HK-2 (cell line): ENCODE measurements around the gene CHGA.

Experiments
- DNase-seq: peaks from one replicate; pipeline ENCODE4 v3.0.0-alpha.2; 2018; ENCODE audit not compliant: unreplicated experiment

Gene CHGA

DNA sequence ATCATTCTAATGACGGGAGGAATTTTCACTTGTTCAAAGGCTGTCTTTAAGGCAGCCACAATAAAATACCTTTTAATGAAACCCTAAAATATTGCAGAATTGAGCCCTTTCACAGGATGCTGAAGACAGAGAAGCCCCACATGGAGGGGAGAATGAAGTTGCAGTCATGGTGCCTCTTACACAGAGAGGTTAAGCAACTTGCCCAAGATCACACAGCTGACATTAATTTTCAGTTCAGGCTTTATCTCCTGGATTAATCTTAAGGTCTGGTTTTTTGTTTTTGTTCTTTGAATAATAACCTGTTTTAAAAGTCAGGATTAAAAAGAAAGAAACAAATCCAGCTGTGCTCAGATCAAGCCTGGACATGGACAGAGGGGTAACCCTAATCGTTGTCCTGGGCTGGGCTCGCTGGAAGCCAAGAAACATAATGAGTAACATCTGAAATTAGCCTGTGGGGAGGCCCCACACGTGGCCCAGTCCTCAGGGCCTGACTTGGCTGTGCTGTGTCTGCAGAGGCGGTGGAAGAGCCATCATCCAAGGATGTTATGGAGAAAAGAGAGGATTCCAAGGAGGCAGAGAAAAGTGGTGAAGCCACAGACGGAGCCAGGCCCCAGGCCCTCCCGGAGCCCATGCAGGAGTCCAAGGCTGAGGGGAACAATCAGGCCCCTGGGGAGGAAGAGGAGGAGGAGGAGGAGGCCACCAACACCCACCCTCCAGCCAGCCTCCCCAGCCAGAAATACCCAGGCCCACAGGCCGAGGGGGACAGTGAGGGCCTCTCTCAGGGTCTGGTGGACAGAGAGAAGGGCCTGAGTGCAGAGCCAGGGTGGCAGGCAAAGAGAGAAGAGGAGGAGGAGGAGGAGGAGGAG, 8.0 kb downstream of the CHGA start:
- DNase-seq, result no peak

DNA sequence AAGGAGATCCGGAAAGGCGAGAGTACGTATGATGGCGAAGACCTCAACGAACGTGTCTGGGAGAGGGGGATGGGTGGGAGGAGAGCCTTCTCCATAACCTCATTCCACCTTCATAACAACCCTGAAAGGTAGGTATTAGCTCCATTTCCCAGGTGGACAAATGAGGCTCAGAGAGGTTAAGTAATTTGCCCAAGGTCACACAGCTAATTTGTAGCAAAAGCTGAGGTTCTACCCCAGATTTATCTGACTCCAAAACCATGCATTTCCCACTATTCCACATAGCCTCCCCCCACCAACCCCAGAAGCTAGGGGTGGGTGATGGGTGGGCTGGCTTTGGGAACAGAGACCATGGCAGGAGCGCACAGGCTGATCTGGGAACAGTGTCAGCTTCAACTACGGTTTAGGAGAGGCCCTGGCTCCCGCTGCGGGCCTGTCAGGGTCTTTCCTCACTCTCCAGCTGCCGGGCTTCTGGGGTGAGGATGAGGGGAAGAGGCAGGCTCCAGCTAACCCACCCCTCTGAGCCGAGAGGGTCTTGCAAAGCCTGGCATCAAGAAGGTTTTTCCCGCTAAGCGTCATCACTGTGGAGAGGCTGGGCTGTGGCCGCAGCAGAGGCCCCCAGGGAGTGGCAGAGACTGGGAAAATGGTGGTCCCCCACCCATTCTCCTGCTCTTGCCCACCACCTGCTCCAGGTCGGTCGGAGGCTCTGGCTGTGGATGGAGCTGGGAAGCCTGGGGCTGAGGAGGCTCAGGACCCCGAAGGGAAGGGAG, 8.9 kb downstream of the CHGA start:
- DNase-seq, result no peak

- no peak for DNase-seq
Observed at GRCh38 chr14:92932448-92933395, 9.8 kb downstream of the CHGA start.

DNA sequence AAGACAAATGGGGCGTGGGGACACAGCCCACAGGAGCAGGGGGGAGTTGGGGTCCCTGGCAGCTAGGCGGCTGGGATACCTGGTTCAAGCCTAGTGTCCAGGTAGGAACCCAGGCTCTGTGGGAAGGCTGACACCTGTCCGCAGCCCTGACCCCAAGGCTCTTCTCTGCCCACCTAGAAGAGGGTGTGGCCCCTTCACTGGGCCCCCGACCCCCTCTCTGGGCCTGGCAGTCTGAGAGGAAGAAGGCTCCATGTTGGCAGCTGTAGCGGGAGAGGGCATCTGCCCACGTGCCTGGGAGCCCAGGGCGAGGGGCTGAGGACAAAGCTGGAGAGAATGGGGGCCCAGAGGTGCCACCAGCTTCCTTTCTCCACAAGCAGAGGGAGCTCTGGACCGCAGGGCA, 10.5 kb downstream of the CHGA start:
- no peak for DNase-seq

DNA sequence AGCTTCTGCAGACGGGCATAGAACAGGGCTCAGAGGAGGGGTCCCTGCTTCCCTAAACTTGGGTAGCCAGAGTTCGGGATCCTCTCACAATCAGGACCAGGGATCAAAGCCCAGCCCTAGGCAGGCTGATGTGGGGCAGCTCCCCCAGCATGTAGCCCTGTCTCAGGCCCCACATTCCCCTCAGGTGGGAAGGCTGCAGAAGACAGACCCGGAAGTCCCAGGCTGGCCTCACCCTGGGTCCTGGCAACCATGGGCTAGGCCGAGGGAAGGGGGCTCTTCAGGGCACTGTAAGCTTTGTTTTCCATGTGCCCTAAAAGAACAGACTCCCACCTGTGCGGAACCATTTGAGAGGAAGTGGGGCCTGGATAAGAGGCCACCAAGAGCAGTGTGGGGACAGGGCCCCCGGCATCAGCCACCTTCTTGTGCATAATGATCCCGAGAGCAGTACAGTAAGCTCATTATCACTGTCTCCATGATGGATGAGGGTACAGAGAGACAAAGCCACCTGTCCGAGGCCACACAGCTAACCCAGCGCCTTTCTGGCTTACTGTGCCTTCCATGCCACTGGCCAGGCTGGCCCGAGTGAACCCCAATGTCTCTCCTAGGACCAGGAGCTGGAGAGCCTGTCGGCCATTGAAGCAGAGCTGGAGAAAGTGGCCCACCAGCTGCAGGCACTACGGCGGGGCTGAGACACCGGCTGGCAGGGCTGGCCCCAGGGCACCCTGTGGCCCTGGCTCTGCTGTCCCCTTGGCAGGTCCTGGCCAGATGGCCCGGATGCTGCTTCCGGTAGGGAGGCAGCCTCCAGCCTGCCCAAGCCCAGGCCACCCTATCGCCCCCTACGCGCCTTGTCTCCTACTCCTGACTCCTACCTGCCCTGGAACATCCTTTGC, 11.5 kb downstream of the CHGA start:
- DNase-seq, result no peak

GRCh38 chr14:92935446-92935845, 12.5 kb downstream of the CHGA start:
- DNase-seq, result no peak

DNA sequence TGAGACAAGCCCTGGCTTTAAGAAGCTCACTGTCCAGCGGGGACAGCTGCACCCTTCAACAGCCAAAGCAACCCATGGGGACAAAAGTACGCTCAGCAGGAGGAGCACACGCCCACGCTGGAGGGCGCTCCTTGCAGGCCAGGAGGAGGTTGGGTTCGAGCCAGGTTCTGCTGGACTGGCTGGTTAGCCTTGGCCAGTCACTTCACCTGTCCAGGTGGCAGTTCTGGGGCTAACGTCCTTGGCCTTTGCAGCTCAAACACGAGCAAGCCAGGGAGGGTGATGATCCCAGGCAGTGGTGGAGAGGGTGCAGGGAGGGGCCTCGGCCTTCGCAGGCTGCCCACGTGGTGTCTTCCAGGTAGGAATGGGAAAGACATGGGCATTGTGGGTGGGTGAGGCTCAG, 13.1 kb downstream of the CHGA start:
- DNase-seq, result no peak

DNA sequence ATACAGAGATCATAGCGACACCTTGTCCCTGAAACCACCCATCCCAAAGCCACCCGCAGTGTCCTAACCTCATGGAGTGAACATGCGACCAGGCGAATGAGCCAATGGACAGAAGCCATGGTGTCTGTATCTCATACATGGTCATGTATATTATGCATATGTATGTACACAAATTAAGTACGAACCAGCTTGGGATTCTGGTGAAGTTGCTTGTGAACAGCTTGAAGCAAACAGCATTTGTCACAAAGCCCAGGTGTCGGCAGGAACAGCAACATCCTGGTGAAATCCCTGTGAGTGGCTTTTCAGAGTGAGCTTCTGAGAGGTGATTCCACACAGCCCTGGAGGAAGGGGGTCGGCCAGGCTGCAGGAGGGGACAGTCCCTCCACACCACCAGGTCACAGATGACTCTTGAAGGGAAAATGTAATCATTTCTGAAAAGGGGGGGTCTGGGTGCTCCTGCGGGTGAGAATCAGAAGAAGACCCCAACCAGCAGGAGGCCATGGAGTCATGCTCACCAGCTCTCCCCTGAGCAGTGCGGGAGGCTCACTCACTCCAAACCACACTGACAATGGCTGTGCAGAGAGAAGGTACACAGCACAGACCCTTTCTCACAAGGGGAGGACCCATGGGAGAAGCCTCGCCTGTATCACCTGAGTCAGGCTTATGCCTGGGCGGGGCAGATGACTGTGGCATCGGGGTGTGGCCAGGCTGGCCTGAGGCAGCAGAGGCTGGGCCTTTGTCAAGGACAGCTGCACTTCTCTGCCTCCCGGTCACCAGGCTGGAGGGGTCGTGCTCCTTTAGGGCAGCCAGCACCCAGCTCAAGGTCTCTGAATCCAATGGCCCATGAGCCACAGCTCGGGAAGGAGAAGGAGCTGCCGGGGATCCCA, 14.3 kb downstream of the CHGA start:
- DNase-seq, result no peak

DNA sequence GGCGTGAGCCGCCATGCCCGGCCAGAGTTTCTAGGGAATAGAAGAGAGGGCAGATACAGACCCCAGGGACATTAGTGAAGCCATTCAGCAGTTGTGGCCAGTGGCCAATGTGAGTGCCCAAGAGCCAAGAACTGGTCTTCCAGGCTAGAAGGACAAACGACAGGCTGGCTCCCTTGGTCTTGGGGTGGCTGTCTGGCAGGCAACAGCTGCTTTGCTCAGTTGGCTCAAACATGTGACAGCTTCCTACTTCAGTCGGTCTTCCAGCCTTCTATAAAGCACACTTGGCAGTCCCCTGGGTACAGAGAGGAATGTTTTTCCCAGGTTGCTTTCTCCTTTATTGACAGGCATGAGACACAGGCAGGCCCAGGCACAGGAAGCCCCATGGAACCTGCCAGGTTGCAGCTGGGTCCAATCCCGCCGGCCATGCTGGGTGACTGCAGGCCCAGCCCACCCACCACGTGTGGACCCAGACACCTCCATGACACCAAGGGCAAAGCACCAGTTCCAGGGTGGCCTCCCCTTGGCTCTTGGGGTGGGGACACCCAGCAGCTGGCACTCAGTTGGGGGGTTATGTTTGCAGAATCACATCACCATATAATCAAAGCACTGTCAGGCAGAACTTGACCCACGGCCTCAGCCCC, 15.4 kb downstream of the CHGA start:
- no peak for DNase-seq

GRCh38 chr14:92938890-92939671, 16.1 kb downstream of the CHGA start:
- DNase-seq, result no peak

DNA sequence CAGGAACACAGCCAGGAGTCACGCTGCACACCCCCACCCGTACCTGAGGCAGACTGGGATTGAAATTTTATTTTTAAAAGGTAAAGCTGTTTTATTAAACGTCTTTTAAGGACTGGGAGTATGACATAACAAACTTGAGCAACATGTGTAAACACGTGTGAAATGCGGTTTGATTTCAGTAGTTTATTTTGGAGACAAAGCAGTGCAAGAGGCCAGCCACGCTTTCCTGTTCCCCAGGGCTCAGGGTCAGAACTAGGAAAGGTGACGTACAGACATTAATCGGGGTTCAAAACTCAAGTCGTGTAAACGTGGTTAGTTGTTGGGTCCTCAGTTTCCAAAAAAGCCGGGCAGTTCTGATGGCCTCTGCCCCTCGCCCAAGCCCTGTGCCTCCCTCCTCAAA, 16.7 kb downstream of the CHGA start:
- DNase-seq, result no peak

DNA sequence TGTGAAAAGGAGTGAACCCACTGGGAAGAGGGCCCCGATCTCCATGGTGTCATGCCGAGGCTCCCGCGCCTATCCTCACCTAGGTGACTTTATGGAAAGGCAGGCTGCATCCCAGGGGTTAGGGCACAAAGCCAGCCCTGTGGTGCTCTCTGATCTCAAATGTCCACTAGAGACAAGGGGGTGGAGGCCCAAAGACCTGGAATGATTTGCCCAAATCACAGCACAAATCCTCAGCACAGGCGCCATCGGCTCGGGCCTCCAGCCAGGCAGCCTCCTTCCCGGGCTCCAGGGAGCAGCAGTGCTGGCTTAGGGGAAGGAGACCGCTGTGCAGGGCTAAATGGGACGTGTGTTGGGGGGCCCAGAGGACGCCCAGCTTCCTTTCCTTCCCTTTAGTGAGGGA, 17.6 kb downstream of the CHGA start:
- DNase-seq, result no peak

DNA sequence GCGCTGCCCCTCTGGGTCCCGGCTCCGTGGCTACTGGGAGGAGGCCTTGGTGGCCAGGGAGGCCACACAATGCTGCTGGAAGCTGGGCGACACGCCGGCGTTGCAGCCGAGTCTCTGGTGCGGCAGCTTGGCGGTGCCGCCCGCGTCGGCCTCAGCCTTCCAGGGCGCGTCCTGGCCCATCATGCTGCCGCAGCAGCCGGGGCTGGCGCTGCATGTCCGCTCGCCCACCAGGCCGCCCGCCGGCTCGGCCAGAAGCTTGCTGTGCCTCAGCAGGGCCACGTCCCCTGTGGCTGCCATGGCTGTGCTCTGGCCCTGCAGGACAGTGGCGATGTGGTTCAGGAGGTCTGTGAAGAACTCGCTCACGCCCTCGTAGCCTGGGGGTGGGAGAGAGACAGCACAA, 18.6 kb downstream of the CHGA start:
- no peak for DNase-seq

DNA sequence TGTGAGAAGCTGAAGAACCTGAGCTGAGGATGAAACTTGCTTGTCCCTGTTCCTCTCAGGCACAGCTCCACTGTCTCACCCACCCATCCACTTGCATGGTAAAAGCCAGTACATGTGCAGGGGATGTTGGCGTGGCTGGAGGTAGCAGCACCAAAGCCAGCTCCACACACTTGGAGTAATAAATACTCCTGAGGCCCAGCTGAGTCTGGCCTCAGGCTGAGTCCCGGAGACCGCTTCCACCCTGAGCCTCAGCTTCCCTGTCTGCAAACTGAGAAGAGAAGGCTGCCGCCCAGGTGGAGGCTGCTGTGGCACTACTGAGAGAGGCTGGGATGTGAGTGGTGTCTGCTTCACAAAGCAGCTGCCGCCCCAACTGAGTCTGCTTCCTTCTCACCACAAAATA, 19.2 kb downstream of the CHGA start:
- DNase-seq, result no peak

GRCh38 chr14:92942576-92942975, 19.6 kb downstream of the CHGA start:
- no peak for DNase-seq

DNA sequence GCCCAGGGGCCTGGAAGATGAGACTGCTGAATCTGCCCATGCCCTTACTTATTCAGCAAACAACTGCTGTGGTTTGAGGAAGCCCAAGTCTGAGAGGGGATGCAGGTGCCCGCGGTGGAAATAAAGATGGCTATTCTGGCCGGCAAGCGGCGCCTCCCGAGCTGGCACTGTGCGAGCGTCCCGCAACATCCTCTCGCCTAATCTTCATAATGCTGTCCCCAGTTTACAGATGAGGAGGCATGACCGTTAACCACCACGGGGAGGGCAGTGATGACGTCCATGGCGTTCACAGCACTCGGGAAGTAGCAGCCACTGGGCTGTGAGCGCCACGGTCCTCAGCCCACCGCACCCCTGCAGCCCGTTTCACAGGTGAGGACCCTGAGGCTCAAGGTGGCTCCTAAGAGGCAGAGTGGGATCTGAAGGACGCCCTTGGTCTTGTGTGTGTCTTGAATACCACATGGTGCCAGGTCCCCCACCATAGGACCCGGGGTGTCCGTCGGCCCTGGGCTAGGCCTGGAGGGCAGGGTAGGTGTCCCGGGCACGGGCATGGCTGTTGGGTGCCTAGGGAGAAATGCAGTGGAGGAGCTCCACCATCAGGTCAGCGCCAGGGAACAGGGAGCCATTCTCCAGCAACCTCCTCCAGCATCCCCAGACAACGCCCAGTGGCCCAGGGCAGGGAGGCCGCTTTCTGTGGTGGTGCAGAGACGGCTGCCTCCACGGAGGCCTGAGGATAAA, 20.2 kb downstream of the CHGA start:
- DNase-seq, result no peak

DNA sequence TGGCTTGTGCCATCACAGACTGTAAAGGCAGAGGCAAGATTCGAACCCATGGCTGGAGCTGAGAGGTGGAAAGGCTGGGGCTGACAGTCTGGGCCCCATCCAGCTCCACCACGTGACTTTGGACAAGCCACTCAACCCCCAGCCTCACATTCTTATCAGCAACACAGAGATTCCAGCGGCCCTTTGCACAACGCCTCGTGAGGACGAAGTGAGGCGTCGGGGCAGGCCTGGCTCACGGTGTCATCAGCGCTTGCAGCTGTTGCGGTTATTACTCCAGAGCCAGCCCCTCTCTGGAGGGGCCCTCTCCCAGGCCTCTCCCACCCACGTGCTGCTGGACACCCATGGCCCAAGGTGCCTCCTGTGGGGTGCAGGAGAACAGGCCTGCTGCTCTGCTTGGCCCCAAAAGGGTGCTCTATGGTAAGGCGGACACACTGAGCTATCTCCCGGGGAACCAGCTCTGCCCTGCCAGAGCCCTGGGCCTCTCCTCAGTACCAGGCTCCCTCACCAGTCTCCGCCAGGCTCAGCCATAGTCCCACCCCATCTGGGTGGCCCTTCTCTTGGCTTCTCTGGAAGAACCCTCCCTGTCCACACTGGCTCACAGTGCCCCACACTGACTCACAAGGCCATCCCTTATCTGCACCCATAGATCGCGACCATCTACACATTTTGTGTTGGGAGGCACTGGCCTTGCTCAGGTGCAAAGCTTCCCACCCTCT, 21.1 kb downstream of the CHGA start:
- DNase-seq, result no peak
